GM12878 (cell line): ENCODE data around the gene CDH20. TPM values are rescaled to one million over a fixed set of nuclear protein-coding genes. Genes with fewer than 3 reads are reported as not detected.

Source experiments
- ATAC-seq: fragments of 200-7000 bp; cut with Tn5 transposase; 3 replicates; pipeline ENCODE4 v1.9.1; 2020; ENCODE audit warnings: mild to moderate bottlenecking, moderate library complexity
- BruUV-seq: library from RNA; stranded (reverse); fragments of 400-500 nt; replicated peaks from 2 replicates; lab custom pipeline; 2021; lab: Mats Ljungman, UMichigan
- CTCF ChIA-PET: fragments of 300-600 bp; sonication (Branson Sonifier 250); formaldehyde crosslinking; extraction: SDS; loops from one replicate; lab custom pipeline; 2021; ENCODE audit warnings: inconsistent platforms; lab: Yijun Ruan, JAX
- POLR2A ChIA-PET: fragments of 350-600 bp; formaldehyde crosslinking; extraction: SDS; loops from one replicate; lab custom pipeline; 2021; ENCODE audit warnings: inconsistent platforms; lab: Charles Lee
- RAD21 ChIA-PET: fragments of 300-600 bp; sonication (Branson Sonifier 250); formaldehyde crosslinking; loops from one replicate; lab custom pipeline; 2023; ENCODE audit warnings: antibody characterized with exemption; ENCODE audit not compliant: unreplicated experiment; lab: Charles Lee
- SMC1A ChIA-PET: fragments of 300-600 bp; sonication (Branson Sonifier 250); formaldehyde crosslinking; loops from one replicate; lab custom pipeline; 2023; ENCODE audit not compliant: unreplicated experiment, uncharacterized antibody; lab: Charles Lee
- DNase-seq: peaks from one replicate; pipeline ENCODE4 v3.0.0-alpha.2; 2011; ENCODE audit warnings: low read depth, low spot score
- FAIRE-seq: peaks from 3 replicates; lab custom pipeline; 2011; peaks lifted over from hg19 to GRCh38; lab: Jason Lieb, UNC
- H2AFZ ChIP-seq: 2 replicates; pipeline ENCODE4 v1.6.0; 2011; ENCODE audit warnings: low read depth, low read length, control low read depth; ENCODE audit not compliant: control insufficient read depth
- H3K27ac ChIP-seq: 2 replicates; pipeline ENCODE4 v1.5.1; 2011; ENCODE audit warnings: control low read depth; ENCODE audit not compliant: control insufficient read depth, insufficient read depth
- H3K27me3 ChIP-seq, 2 experiments: replicated peaks in 1 of 2; 2 replicates each; pipeline versions ENCODE4 v1.6.0 to v1.6.1; 2011; ENCODE audit warnings: low read length in 1 of 2; ENCODE audit not compliant: control insufficient read depth in 2 of 2, insufficient read depth in 2 of 2
- H3K36me3 ChIP-seq, 2 experiments: 2 replicates each; pipeline ENCODE4 v1.5.1; 2011; ENCODE audit warnings: low read length in 1 of 2; ENCODE audit not compliant: control insufficient read depth in 2 of 2, insufficient read depth in 2 of 2
- H3K4me1 ChIP-seq: 2 replicates; pipeline ENCODE4 v1.6.1; 2011; ENCODE audit warnings: mild to moderate bottlenecking, low read length, moderate library complexity, mixed read lengths; ENCODE audit not compliant: control insufficient read depth, insufficient read depth
- H3K4me2 ChIP-seq: 2 replicates; pipeline ENCODE4 v1.6.0; 2011; ENCODE audit warnings: control low read depth; ENCODE audit not compliant: control insufficient read depth, insufficient read depth
- H3K4me3 ChIP-seq: fragments of 200-600 bp; sonication (generic); 2 replicates; pipeline ENCODE4 v1.5.1; 2016
- H3K79me2 ChIP-seq: 2 replicates; pipeline ENCODE4 v1.6.0; 2011; ENCODE audit warnings: low read length; ENCODE audit not compliant: control insufficient read depth, insufficient read depth
- H3K9ac ChIP-seq: 2 replicates; pipeline ENCODE4 v1.8.0; 2011; ENCODE audit warnings: low read length, control low read depth, mixed read lengths; ENCODE audit not compliant: control insufficient read depth, insufficient read depth
- H3K9me3 ChIP-seq: replicated peaks from 3 replicates; pipeline ENCODE4 v1.5.1; 2011; ENCODE audit warnings: mild to moderate bottlenecking, low read length; ENCODE audit not compliant: control insufficient read depth, insufficient read depth
- H4K20me1 ChIP-seq: 2 replicates; pipeline ENCODE4 v1.6.0; 2011; ENCODE audit not compliant: control insufficient read depth, insufficient read depth
- ATF7 ChIP-seq: fragments of 450-650 bp; IDR thresholded peaks from 2 replicates; pipeline ENCODE4 v1.6.1; 2016; ENCODE audit warnings: low read depth, mild to moderate bottlenecking
- CHD4 ChIP-seq: fragments of 200-600 bp; sonication (generic); IDR thresholded peaks from 2 replicates; pipeline ENCODE4 v1.6.1; 2016; ENCODE audit warnings: mild to moderate bottlenecking
- ETV6 ChIP-seq, 2 experiments: fragments of 450-650 bp in 1 of 2; IDR thresholded peaks in 1 of 2; conservative IDR thresholded peaks in 1 of 2; 2 replicates each; pipeline ENCODE4 v1.6.1; 2014; ENCODE audit warnings: antibody characterized with exemption in 1 of 2, borderline replicate concordance in 1 of 2, low read depth in 1 of 2, mild to moderate bottlenecking in 1 of 2, moderate library complexity in 1 of 2
- NFIC ChIP-seq: IDR thresholded peaks from 2 replicates; pipeline ENCODE4 v1.6.1; 2012; ENCODE audit warnings: low read depth, mild to moderate bottlenecking, inconsistent platforms, low read length, moderate library complexity
- SUZ12 ChIP-seq: fragments of 200-600 bp; sonication (generic); IDR thresholded peaks from one replicate; pipeline ENCODE4 v1.6.1; 2018; ENCODE audit warnings: antibody characterized with exemption, mild to moderate bottlenecking; ENCODE audit not compliant: unreplicated experiment
- ZNF592 ChIP-seq: fragments of 450-650 bp; IDR thresholded peaks from 2 replicates; pipeline ENCODE4 v1.6.1; 2017; ENCODE audit warnings: mild to moderate bottlenecking, moderate library complexity
- ZNF622 ChIP-seq: fragments of 450-650 bp; IDR thresholded peaks from 2 replicates; pipeline ENCODE4 v1.6.1; 2017; ENCODE audit warnings: mild to moderate bottlenecking, inconsistent platforms
- WGBS: methylation state at CpG from one replicate; pipeline ENCODE4 v1.1.6; 2016; ENCODE audit warnings: low lambda C conversion rate; ENCODE audit not compliant: insufficient replicate concordance, insufficient coverage; ENCODE audit errors: missing lambda C conversion rate; 5-methylcytosine and 5-hydroxymethylcytosine counted together
- in situ Hi-C: fragments of 300-500 bp; cut with MboI; formaldehyde crosslinking; loops from 9 replicates; pipeline ENCODE4 v1.14.3; 2018; ENCODE audit warnings: mixed read lengths
- intact Hi-C: fragments of 100-400 bp; cut with micrococcal nuclease; formaldehyde crosslinking; loops from one replicate; pipeline ENCODE4 v1.14.2; 2022; ENCODE audit not compliant: unreplicated experiment
- polyA plus RNA-seq, 11 experiments: library from polyadenylated mRNA; depleted of rRNA in 4 of 11; unstranded in 6 of 11; stranded (reverse) in 5 of 11; fragments of >200 nt; fragmentation: Nextera tagmentation in 4 of 11; fragmentation: Illumina TruSeq in 1 of 11; extraction: Ambion mirVana in 4 of 11; extraction: Trizol in 1 of 11; gene quantifications; 1 replicate in 1 of 11; 2 replicates in 10 of 11; pipeline versions ENCODE4 v1.2.1 to v1.2.3, GENCODE V29; 2011 to 2016; ENCODE audit warnings: inconsistent platforms in 2 of 11, missing spikeins in 2 of 11, low read depth in 1 of 11
- total RNA-seq, 4 experiments: library from RNA; depleted of rRNA in 3 of 4; stranded (reverse); fragments of >200 nt in 3 of 4; fragmentation: Illumina TruSeq in 1 of 4; extraction: Trizol in 1 of 4; gene quantifications; 2 replicates each; pipeline versions ENCODE4 v1.2.1 to v1.2.3, GENCODE V29; 2013 to 2021
- TF ChIP-seq, protein P1 (sequence below): fragments of 450-650 bp; IDR thresholded peaks from 2 replicates; pipeline ENCODE4 v1.6.1; 2018; ENCODE audit warnings: borderline replicate concordance, mild to moderate bottlenecking; ENCODE audit not compliant: partially characterized antibody
- TF ChIP-seq, protein P2 (sequence below), 3 experiments: IDR thresholded peaks in 2 of 3; conservative IDR thresholded peaks in 1 of 3; 2 replicates each; pipeline ENCODE4 v1.5.1; 2011; ENCODE audit warnings: low read depth in 3 of 3, low read length in 3 of 3, mild to moderate bottlenecking in 3 of 3, control low read depth in 2 of 3, moderate library complexity in 2 of 3, inconsistent platforms in 1 of 3, mixed read lengths in 1 of 3; ENCODE audit not compliant: control insufficient read depth in 2 of 3, insufficient read depth in 1 of 3; ENCODE audit errors: extremely low read depth in 1 of 3

CDH20 gene
- total and polyA plus RNA-seq, 10 of the 15 experiments (the other 5 are each of a cell fraction or from before 2014, with no cell fraction given) = not detected

DNA sequence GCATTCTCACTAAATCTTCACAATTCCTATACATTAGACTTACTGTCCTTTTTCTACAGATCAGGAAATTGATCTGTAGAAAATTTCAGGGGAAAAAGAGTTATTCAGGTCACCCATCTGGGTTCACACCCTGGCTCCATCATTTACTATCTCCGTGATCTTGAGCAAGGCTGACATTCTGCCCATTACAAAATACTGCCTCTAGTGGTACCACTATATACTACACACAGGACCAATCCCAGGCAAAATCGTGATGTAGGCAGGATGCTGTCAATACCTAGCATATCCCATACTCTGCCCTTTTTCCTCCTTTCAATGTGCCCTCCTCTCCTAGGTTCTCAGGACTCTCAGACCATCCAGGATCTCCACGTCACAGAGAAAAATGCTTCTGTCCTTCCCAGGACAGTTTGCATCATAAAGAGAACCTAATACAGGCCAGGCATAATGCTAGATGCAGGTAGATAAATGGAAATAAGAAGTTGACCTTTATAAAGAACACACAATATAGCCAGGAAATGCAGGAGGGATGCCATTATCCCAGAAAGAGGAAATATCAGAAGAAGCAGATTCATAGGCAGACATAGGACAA, 101.9 kb downstream of the CDH20 start:
- no peak overlapping the region for H3K4me2 ChIP-seq
- no peaks in the 10 kb centered on the region for H3K79me2 ChIP-seq
- H2AFZ ChIP-seq = no peak overlapping the region
- H3K9me3 ChIP-seq = no peaks in the 10 kb centered on the region
- H3K27me3 ChIP-seq = no peaks in the 10 kb centered on the region
- BruUV-seq = no TSS peak
- H3K27ac ChIP-seq = no peak overlapping the region
- no peaks in the 10 kb centered on the region for H3K4me1 ChIP-seq
- no peaks in the 10 kb centered on the region for H3K36me3 ChIP-seq
- in situ Hi-C loops = no loop called here
- DNase-seq (no peak), ATAC-seq (peak; percentile 90), FAIRE-seq (peak; percentile 44)
- H4K20me1 ChIP-seq = no peaks in the 10 kb centered on the region
- RAD21 ChIA-PET = no interaction called here
- SMC1A ChIA-PET = no interaction called here
- no peak overlapping the region for H3K4me3 ChIP-seq
- H3K9ac ChIP-seq = no peak overlapping the region
- intact Hi-C loops = no loop called here
- CTCF ChIA-PET = no interaction called here
- TF ChIP-seq ETV6 (conservative IDR thresholded peaks at IDR 0.05 in 1 of 2, IDR thresholded peaks at IDR 0.05 in 1 of 2; ENCODE audit: borderline replicate concordance in 1 of 2, low read depth in 1 of 2) = no peak
- TF ChIP-seq ZNF622 = no peak
- no peak for TF ChIP-seq CHD4
- TF ChIP-seq SUZ12 = no peak
- no peak for TF ChIP-seq ATF7
- TF ChIP-seq, protein P1, sequence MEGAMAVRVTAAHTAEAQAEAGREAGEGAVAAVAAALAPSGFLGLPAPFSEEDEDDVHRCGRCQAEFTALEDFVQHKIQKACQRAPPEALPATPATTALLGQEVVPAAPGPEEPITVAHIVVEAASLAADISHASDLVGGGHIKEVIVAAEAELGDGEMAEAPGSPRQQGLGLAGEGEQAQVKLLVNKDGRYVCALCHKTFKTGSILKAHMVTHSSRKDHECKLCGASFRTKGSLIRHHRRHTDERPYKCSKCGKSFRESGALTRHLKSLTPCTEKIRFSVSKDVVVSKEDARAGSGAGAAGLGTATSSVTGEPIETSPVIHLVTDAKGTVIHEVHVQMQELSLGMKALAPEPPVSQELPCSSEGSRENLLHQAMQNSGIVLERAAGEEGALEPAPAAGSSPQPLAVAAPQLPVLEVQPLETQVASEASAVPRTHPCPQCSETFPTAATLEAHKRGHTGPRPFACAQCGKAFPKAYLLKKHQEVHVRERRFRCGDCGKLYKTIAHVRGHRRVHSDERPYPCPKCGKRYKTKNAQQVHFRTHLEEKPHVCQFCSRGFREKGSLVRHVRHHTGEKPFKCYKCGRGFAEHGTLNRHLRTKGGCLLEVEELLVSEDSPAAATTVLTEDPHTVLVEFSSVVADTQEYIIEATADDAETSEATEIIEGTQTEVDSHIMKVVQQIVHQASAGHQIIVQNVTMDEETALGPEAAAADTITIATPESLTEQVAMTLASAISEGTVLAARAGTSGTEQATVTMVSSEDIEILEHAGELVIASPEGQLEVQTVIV = no peak
- TF ChIP-seq ZNF592 = no peak
- TF ChIP-seq NFIC = no peak
- TF ChIP-seq, protein P2, sequence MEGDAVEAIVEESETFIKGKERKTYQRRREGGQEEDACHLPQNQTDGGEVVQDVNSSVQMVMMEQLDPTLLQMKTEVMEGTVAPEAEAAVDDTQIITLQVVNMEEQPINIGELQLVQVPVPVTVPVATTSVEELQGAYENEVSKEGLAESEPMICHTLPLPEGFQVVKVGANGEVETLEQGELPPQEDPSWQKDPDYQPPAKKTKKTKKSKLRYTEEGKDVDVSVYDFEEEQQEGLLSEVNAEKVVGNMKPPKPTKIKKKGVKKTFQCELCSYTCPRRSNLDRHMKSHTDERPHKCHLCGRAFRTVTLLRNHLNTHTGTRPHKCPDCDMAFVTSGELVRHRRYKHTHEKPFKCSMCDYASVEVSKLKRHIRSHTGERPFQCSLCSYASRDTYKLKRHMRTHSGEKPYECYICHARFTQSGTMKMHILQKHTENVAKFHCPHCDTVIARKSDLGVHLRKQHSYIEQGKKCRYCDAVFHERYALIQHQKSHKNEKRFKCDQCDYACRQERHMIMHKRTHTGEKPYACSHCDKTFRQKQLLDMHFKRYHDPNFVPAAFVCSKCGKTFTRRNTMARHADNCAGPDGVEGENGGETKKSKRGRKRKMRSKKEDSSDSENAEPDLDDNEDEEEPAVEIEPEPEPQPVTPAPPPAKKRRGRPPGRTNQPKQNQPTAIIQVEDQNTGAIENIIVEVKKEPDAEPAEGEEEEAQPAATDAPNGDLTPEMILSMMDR (IDR thresholded peaks at IDR 0.05 in 2 of 3, conservative IDR thresholded peaks at IDR 0.05 in 1 of 3; ENCODE audit: control insufficient read depth in 2 of 3, extremely low read depth in 1 of 3, insufficient read depth in 1 of 3, low read depth in 3 of 3, low read length in 3 of 3) = peak; percentile 52 to 66 (median 65)
- 29% methylated on average over 3 of the region's 3 CpGs for WGBS
- POLR2A ChIA-PET = no interaction called here
